GM19025 (cell line): Measurements from ENCODE around the gene DCLK2.

Experiments used
- ATAC-seq: cut with Tn5 transposase; IDR thresholded peaks from one replicate; pipeline ENCODE4 v1.9.1; 2021; ENCODE audit warnings: mild to moderate bottlenecking, low read depth, moderate library complexity; ENCODE audit not compliant: unreplicated experiment

The DCLK2 gene

GRCh38 chr4:150078041-150078578, at the start of gene DCLK2:
TSS of gene DCLK2 (plus strand) at chr4:150078445. CDS start at chr4:150079028, 583 bp downstream.
- ATAC-seq, result peak; percentile 15

GRCh38 chr4:150032541-150032940, 45.7 kb upstream of the DCLK2 start:
- no peak for ATAC-seq

GRCh38 chr4:150033081-150033480, 45.2 kb upstream of the DCLK2 start:
- no peak for ATAC-seq

- ATAC-seq, result no peak
These were observed 44.3 kb upstream of the DCLK2 start for GRCh38 chr4:150033901-150034300.

- ATAC-seq, result no peak
These were observed 40.9 kb upstream of the DCLK2 start for GRCh38 chr4:150037251-150037856.

- peak; percentile 73 for ATAC-seq
These were observed 39.7 kb upstream of the DCLK2 start for GRCh38 chr4:150038335-150039076.

- ATAC-seq, result no peak
These were observed 38.7 kb upstream of the DCLK2 start for GRCh38 chr4:150039274-150040127.

- ATAC-seq, result no peak
These were observed 33.7 kb upstream of the DCLK2 start for GRCh38 chr4:150044517-150044916.

- no peak for ATAC-seq
These were observed 32.8 kb upstream of the DCLK2 start for GRCh38 chr4:150045410-150045809.

- ATAC-seq, result no peak
These were observed 31.5 kb upstream of the DCLK2 start for GRCh38 chr4:150046728-150047217.

- no peak for ATAC-seq
These were observed 30.7 kb upstream of the DCLK2 start for GRCh38 chr4:150047546-150047945.

GRCh38 chr4:150049682-150050081, 28.6 kb upstream of the DCLK2 start:
- no peak for ATAC-seq

GRCh38 chr4:150050566-150050965, 27.7 kb upstream of the DCLK2 start:
- no peak for ATAC-seq

- ATAC-seq, result no peak
These were observed 27.1 kb upstream of the DCLK2 start for GRCh38 chr4:150051111-150051510.

GRCh38 chr4:150055467-150055866, 22.8 kb upstream of the DCLK2 start:
- no peak for ATAC-seq

- no peak for ATAC-seq
These were observed 21.7 kb upstream of the DCLK2 start for GRCh38 chr4:150056569-150056968.

GRCh38 chr4:150061086-150061776, 17.0 kb upstream of the DCLK2 start:
- no peak for ATAC-seq

GRCh38 chr4:150063128-150063527, 15.1 kb upstream of the DCLK2 start:
- no peak for ATAC-seq

- ATAC-seq, result no peak
These were observed 12.5 kb upstream of the DCLK2 start for GRCh38 chr4:150065740-150066139.

- no peak for ATAC-seq
These were observed 10.4 kb upstream of the DCLK2 start for GRCh38 chr4:150067859-150068258.
